HK-2 (cell line): Measurements from ENCODE around the gene ARHGAP8.
A peak's percentile ranks its signal among the peaks of the same experiment; 100 is the strongest.

Source experiments
- DNase-seq: peaks from one replicate; pipeline ENCODE4 v3.0.0-alpha.2; 2018; ENCODE audit not compliant: unreplicated experiment

The ARHGAP8 gene

DNA sequence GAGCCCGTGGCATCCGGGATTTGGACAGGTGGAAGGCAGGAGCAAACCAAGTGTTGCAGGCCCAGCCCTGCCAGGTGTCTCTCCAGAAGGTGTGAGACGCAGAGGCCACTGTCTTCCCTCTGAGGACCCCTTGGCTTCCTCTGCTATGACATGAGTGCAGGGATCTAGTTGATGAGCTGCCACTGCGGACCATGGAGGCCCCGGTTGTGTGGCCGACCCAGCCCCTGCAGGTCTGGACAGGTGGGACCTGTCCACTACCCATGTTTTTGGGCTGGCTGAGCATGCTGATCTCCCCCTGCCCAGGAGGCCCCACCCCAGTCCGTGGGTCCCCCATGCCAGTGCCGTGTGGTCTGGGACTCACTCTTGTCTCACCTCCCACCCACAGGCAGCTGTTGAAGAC is 27.5 kb upstream of the ARHGAP8 start:
- no peak for DNase-seq

- no peak for DNase-seq
Measured at GRCh38 chr22:44726439-44726838, 25.9 kb upstream of the ARHGAP8 start.

DNA sequence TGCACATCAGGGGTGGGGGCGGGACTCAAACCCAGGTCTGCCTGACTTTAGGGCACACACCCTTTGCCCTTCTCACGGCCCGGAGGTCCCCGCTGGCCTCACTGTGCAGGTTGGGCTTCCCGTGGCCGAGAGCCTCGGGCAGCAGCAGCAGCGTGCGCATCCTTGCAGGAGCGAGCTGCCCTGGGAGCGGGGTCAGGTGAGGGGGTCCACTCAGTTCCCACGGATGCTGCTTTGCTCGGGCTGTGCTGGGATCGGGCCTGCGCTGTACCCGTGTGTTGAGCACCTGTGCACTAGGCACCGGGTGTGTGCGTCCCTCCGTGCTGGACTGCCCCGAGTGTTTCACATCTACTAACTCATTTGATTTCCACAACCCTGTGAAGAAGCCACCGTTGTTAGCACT is 25.2 kb upstream of the ARHGAP8 start:
- DNase-seq, result no peak

DNA sequence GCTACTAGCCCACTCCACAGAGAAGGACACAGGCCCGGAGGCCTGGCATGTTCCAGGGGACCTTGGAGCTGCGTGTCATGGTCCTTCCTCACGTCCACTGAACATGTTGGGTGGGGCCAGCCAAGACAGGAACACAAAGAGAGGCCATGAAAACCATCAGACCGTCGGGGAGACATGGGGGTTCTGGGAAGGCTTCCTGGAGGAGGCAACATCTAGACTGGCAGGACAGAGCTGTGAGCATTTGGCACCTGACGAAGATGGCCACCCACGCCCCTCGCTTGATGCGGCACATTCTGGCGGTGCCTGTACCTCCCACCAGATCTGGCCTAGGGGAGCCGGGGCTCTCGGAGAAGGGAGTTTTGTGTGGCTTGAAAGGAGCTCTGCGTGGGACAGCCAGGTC is 24.7 kb upstream of the ARHGAP8 start:
- DNase-seq, result no peak

DNA sequence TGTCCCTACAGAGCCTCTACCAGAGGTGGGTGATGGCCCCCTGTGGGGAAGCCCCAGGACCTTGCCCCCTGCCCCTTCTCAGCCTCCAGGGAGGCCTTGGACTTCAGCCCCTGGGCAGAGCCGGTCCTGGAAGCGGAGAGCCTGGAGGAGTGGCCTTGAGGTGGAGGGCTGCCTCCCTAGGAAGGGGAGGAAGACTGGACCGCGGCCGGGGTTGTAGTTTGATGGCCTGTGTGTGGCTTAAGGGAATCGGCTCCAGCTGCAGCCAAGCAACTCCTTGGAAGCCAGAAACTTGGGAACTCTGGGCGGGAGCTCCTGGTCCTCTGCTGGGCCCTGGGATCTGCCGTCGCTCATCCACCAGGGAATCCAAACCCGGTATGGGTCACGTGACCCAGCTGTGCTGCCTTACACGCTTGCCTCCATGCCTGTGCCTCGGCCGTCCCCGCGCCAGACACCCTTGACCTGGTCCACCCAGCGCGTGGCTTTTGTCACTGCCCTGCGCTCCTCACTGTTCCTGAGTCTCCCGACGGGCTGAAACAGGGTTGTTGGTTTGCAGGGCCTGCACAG is 23.5 kb upstream of the ARHGAP8 start:
- no peak for DNase-seq

- no peak for DNase-seq
Measured at GRCh38 chr22:44729391-44730021, 22.9 kb upstream of the ARHGAP8 start.

GRCh38 chr22:44730022-44730393 is 22.4 kb upstream of the ARHGAP8 start:
- no peak for DNase-seq

GRCh38 chr22:44730490-44731356 is 21.7 kb upstream of the ARHGAP8 start:
- DNase-seq, result no peak

- no peak for DNase-seq
Measured at GRCh38 chr22:44731357-44731970, 20.9 kb upstream of the ARHGAP8 start.

DNA sequence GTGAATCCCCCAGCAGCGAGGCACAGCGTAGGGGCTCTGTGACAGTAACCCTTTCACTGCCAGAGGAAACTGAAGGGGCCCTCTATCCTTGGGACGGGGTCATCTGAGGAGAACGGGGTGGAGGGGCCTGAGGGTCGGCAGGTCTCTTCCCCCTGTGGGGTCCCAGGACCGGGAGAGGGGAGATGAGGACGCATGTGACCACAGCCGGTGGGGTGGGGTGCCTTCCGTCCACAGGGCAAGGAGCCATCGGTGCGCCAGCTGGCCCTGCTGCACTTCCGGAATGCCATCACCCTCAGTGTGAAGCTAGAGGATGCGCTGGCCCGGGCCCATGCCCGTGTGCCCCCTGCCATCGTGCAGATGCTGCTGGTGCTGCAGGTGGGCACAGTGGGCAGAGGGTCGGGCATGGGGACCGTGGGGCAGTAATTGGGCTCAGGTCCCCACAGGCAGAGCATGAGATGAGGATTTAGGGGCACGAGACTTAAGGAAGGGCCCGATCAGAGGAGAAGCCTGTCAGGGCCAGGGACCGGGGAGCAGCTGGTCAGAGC is 20.3 kb upstream of the ARHGAP8 start:
- no peak for DNase-seq

DNA sequence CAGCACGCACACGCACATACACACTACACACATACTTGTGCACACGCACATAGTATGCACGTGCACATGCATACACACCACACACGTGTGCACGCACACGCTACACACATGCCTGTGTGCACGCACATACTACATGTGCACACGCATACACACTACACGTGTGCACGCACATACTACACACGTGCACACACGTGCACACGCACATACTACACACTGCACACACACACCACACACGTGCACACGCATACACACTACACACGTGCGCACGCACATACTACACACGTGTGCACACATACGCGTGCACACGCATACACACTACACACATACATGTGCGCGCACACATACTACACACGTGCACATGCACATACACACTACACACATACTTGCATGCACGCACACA is 19.7 kb upstream of the ARHGAP8 start:
- DNase-seq, result no peak

- no peak for DNase-seq
Measured at GRCh38 chr22:44733426-44734106, 18.8 kb upstream of the ARHGAP8 start.

GRCh38 chr22:44734278-44734677 is 18.1 kb upstream of the ARHGAP8 start:
- no peak for DNase-seq

DNA sequence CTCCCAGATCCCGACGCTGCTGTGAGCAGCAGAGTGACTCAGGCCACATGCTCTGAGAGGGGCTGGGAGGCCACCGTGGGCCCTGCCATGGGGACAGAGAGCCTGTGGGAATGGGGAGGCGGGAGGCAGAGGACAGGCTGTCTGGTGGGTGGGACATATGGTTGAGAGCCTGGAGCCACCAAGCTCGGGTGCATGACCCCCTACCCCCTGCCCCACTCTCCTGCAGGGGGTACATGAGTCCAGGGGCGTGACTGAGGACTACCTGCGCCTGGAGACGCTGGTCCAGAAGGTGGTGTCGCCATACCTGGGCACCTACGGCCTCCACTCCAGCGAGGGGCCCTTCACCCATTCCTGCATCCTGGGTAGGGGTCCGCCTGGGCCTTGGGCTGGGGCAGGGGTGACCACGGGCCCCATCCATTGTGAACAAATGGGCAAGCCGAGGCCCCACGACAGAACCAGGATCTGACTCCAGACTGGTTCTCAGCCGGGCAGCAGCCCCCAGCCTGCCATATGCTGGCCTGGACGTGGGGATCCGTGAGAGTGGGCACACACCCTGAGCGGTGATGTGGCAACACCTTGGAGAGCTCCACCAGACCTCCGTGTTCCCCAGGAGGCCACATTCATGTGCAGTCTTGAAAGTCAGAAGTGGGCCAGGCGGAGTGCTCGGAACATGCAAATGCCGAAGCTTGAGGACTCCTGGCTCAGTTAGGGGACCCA is 17.4 kb upstream of the ARHGAP8 start:
- DNase-seq, result no peak

DNA sequence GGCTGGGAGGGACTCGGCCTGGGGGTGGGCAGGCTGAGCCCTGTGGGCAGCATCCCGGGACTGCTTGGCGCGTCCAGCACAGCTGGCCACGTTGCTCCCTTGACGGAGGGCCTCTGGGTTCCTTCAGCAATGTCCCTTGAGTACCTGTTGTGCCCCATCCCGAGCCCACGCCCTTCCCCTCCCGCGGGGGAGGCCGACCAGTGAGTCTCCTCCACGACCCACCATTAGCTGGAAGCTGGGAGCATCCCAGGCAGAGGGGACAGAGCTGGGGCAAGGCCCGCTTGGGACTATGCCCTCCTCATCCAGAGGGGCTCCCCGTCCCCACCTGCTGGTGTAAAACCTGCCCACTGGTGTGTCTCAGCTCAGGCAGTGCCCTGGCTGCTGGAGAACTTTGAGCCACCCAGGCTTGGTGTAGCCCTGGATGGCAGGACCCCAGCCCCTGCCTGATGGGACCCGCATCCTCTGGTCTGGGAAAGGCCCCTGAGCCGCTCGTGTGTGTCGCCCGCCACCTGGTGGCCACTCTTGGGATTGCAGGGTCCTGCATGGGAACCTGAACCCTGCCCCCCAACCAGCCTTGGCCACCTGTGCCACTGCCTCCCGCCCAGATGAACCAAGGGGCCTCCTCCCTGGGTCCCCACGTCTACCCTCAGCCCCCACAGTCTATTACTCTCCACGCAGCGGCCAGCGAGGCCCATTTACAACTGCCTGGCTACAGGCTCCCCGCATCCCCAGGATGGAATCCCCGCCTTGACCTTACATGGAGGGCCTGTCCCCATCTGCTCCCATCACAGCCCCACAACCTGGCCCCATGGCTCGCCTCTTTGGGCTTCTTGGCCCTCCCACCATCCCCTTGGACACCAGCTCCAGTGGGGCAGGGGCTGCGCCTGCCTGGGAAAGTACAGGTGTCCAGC is 16.6 kb upstream of the ARHGAP8 start:
- DNase-seq, result peak; percentile 84

DNA sequence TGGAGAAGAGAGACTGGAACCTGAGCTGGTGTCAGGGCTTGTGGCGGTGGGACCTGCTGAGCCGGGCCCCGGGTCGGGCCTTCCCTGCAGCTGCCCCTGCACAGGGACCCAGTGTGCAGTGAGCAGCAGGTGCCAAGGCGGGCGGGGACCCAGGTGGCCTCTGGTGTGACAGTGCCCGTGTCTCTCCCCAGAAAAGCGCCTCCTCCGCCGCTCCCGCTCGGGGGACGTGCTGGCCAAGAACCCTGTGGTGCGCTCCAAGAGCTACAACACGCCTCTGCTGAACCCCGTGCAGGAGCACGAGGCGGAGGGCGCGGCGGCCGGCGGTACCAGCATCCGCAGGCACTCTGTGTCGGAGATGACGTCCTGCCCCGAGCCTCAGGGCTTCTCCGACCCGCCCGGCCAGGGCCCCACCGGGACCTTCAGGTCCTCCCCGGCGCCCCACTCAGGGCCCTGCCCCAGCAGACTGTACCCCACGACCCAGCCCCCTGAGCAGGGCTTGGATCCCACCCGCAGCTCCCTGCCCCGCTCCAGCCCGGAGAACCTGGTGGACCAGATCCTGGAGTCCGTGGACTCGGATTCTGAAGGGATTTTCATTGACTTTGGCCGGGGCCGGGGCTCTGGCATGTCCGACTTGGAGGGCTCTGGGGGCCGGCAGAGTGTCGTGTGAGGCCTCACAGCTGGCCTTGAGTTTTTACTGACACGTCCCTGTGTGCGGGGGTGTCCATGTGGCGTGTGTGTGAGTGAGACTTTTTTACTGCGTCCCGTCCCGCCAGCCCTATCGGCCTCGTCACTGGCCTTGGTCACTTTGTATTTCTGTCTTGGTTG is 15.6 kb upstream of the ARHGAP8 start:
- DNase-seq, result no peak

DNA sequence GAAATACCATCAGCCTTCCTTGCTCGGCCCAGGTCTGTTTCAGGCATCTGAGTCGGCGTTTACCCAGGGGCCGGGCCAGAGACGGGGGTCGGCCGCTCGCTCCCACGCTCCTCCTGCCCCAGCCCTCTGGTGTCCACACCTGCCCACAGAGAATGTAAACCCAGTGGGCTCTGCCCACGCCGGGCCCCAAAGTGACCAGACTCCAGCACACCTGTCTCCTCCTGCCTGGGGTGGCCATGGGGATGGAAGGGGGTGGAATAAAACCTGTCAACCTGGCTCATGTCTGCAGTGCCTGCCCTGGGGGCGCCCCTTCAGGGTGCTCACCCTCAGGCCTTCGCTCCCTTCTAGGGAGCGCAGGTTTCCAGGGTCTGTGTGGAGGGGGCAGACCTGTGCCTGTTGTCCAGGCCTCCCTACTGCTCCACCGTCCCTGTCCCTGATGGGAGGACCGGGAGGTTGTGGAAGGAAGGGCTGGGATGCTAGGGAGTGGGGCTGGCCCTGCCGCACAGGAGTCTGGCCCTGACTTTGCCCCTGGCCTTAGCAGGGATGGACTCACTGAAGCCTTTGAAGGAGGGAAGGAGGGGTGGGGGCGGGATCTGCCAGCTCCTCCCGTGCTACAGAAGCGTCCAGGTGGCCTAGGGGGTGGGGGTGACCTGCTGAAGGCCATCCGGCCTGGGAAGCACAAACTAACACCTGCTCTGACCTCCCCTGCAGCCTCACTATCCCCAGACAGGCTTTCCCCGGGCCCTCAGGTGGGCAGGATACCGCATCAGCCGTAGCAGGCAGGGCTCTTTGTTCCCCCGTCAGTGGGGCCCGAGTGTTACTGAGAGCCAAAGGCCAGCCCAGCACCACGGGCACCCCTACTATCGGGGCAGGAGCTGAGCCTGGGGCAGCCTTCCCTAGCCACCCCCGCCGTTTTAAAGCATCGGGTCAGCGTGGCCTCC is 14.7 kb upstream of the ARHGAP8 start:
- no peak for DNase-seq

DNA sequence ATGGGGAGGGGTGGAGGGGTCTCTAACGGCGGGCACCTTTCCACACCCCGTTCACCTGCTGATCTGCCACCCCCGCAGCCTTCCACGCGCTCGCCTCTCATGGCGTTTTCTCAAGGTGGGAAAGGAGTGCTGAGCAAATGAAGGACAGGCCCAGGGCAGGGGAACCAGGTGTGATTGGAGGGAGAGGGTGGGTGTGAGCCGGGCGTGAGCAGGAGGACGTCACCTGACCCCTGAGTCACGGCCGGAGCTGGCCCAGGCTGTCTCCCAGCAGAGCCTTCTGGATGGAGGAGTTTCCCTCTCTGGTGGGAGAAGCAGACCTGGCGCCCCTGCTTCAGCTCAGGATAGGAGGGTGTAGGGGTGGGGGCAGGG is 14.0 kb upstream of the ARHGAP8 start:
- DNase-seq, result peak; percentile 65
